Pancreas (tissue), 10 donors: ENCODE data around the gene SYNDIG1. TPM values are rescaled to one million over a fixed set of nuclear protein-coding genes. Genes with fewer than 3 reads are reported as not detected.

Experiments
- ATAC-seq, 4 donors: fragments of 200-7000 bp; cut with Tn5 transposase; one replicate each; pipeline versions ENCODE4 v1.8.0 to v1.9.1; 2020; ENCODE audit warnings: mild to moderate bottlenecking in 4 of 4, moderate library complexity in 4 of 4
- DNase-seq, 6 donors: peaks; one replicate each; pipeline ENCODE4 v3.0.0-alpha.2; 2020
- FAIRE-seq: peaks from 2 replicates; lab custom pipeline; 2012; peaks lifted over from hg19 to GRCh38; lab: Jason Lieb, UNC
- H3K27ac ChIP-seq, 4 donors: fragments of 200-600 bp; sonication (generic); 1 replicate in 3 of 4; 2 replicates in 1 of 4; pipeline versions ENCODE4 v1.5.0 to v1.8.0; 2020
- H3K27me3 ChIP-seq, 4 donors: fragments of 200-600 bp; one replicate each; pipeline ENCODE4 v1.8.0; 2021
- H3K36me3 ChIP-seq, 3 donors: fragments of 200-600 bp; sonication (generic) in 1 of 3; one replicate each; pipeline versions ENCODE4 v1.5.0 to v1.8.0; 2020 to 2021
- H3K4me1 ChIP-seq, 3 donors: fragments of 200-600 bp; one replicate each; pipeline ENCODE4 v1.8.0; 2021
- H3K4me3 ChIP-seq, 4 donors: fragments of 200-600 bp; sonication (generic) in 2 of 4; one replicate each; pipeline versions ENCODE4 v1.5.0 to v1.8.0; 2020 to 2021
- H3K9me3 ChIP-seq, 4 donors: fragments of 200-600 bp; one replicate each; pipeline ENCODE4 v1.8.0; 2021
- CTCF ChIP-seq, 4 donors: fragments of 200-600 bp; sonication (generic) in 3 of 4; IDR thresholded peaks; one replicate each; pipeline versions ENCODE4 v1.5.0 to v1.8.0; 2021; ENCODE audit warnings: antibody characterized with exemption in 4 of 4
- WGBS, 2 donors: extraction: QIAGEN DNeasy Blood & Tissue Kit; methylation state at CpG; one replicate each; pipeline ENCODE4 v1.1.7; 2013; 5-methylcytosine and 5-hydroxymethylcytosine counted together
- intact Hi-C, 3 donors: fragments of 100-400 bp; cut with DNase I; formaldehyde crosslinking; loops; one replicate each; pipeline versions ENCODE4 v1.11.1 to v1.14.2; 2022
- polyA plus RNA-seq, 2 donors: library from polyadenylated mRNA; stranded (reverse); fragments of 200-250 nt; gene quantifications; one replicate each; pipeline ENCODE4 v1.2.3, GENCODE V29; 2013
- total RNA-seq, 6 donors: library from RNA; stranded (reverse); fragmentation: NEBNext Ultra II Directional in 4 of 6; extraction: Animal tissue kit (Norgen Biotek cat#: 25700) in 4 of 6; gene quantifications; one replicate each; pipeline versions ENCODE4 v1.2.1 to v1.2.4, GENCODE V29; 2021 to 2023
- donor health status: healthy with polysubstance abuse.
- donor health status: DM: no; HTN: no; CAD: no; lungs with moderate emphysema.
- donor health status: DM: no; HTN: no; CAD: no.
- donor health status: control.
- donor health status: control.
- donor health status: Bipolar disorder and iron deficiency.
- donor health status: DM: yes; HTN: yes; CAD: no.
- donor health status: DM: no; HTN: no; CAD: no.
- donor health status: DM: no; HTN: no; CAD: no.
- donor health status: DM: yes; HTN: yes; CAD: no.

The SYNDIG1 gene
- total and polyA plus RNA-seq, 8 donors, result 0.04 to 0.46 (median 0.23) TPM; not detected in 1

- 53 to 61% methylated on average over 7 of the region's 7 CpGs for WGBS, 2 donors
- H3K27ac ChIP-seq, result no peak overlapping the region
- FAIRE-seq (no peak), ATAC-seq (no peak), DNase-seq (no peak)
- no peaks in the 10 kb centered on the region for H3K4me1 ChIP-seq
- H3K27me3 ChIP-seq, result no peaks in the 10 kb centered on the region
- no peak overlapping the region for H3K4me3 ChIP-seq
- H3K36me3 ChIP-seq, result no peaks in the 10 kb centered on the region
- no peak for TF ChIP-seq CTCF (IDR thresholded peaks at IDR 0.05)
- H3K9me3 ChIP-seq, result no peaks in the 10 kb centered on the region
- intact Hi-C loops, result no loop called here
Measured at GRCh38 chr20:24444526-24445190, 24.8 kb upstream of the SYNDIG1 start.

GRCh38 chr20:24445510-24446170, 23.8 kb upstream of the SYNDIG1 start:
- WGBS, 2 donors, result 37 to 39% methylated on average over 11 of the region's 11 CpGs
- ATAC-seq, result no peak
- H3K4me3 ChIP-seq, result no peak overlapping the region
- no peaks in the 10 kb centered on the region for H3K9me3 ChIP-seq
- no peak for FAIRE-seq
- no peaks in the 10 kb centered on the region for H3K27me3 ChIP-seq
- TF ChIP-seq CTCF (IDR thresholded peaks at IDR 0.05), result no peak
- H3K4me1 ChIP-seq, result no peaks in the 10 kb centered on the region
- no peak for DNase-seq
- no peaks in the 10 kb centered on the region for H3K36me3 ChIP-seq
- intact Hi-C loops, result no loop called here
- no peak overlapping the region for H3K27ac ChIP-seq

- no peaks in the 10 kb centered on the region for H3K4me1 ChIP-seq
- DNase-seq, result no peak
- no peak overlapping the region for H3K27ac ChIP-seq
- ATAC-seq, result no peak
- no peak overlapping the region for H3K4me3 ChIP-seq
- 50 to 64% methylated on average over 2 of the region's 2 CpGs for WGBS, 2 donors
- intact Hi-C loops, result no loop called here
- no peaks in the 10 kb centered on the region for H3K27me3 ChIP-seq
- FAIRE-seq, result no peak
- no peaks in the 10 kb centered on the region for H3K36me3 ChIP-seq
- no peak for TF ChIP-seq CTCF (IDR thresholded peaks at IDR 0.05)
- no peaks in the 10 kb centered on the region for H3K9me3 ChIP-seq
Measured at GRCh38 chr20:24446811-24447210, 22.6 kb upstream of the SYNDIG1 start.

- Histone ChIP-seq H3K9me3 (no peaks in the 10 kb centered on the region), H3K27ac (no peak overlapping the region), H3K36me3 (no peaks in the 10 kb centered on the region), H3K4me3 (no peak overlapping the region), H3K27me3 (no peaks in the 10 kb centered on the region), H3K4me1 (no peaks in the 10 kb centered on the region)
- 51 to 58% methylated on average over 7 of the region's 7 CpGs for WGBS, 2 donors
- no peak for TF ChIP-seq CTCF (IDR thresholded peaks at IDR 0.05)
- DNase-seq, result no peak
- intact Hi-C loops, result no loop called here
- FAIRE-seq, result no peak
- ATAC-seq, result no peak
Measured at GRCh38 chr20:24448170-24448569, 21.3 kb upstream of the SYNDIG1 start.
